ENCODE results near the gene HMCN1.
A peak's percentile ranks its signal among the peaks of the same experiment; 100 is the strongest.

Gene HMCN1

GRCh38 chr1:185808631-185809030, 74.4 kb downstream of the HMCN1 start:
- DNase-seq, result no peak

- no peak for DNase-seq
These were observed 77.0 kb downstream of the HMCN1 start for GRCh38 chr1:185811073-185811709.

- DNase-seq, result no peak
These were observed 78.7 kb downstream of the HMCN1 start for GRCh38 chr1:185812934-185813333.

GRCh38 chr1:185813401-185813979, 79.3 kb downstream of the HMCN1 start:
- peak in 1 of 2 donors; percentile 6 for DNase-seq

GRCh38 chr1:185816460-185816859, 82.3 kb downstream of the HMCN1 start:
- DNase-seq, result no peak

- no peak for DNase-seq
These were observed 85.6 kb downstream of the HMCN1 start for GRCh38 chr1:185819798-185820197.

- no peak for DNase-seq
These were observed 87.6 kb downstream of the HMCN1 start for GRCh38 chr1:185821612-185822385.

GRCh38 chr1:185823467-185823866, 89.3 kb downstream of the HMCN1 start:
- no peak for DNase-seq

- DNase-seq, result no peak
These were observed 89.9 kb downstream of the HMCN1 start for GRCh38 chr1:185824106-185824505.

- DNase-seq, result no peak
These were observed 91.4 kb downstream of the HMCN1 start for GRCh38 chr1:185825556-185825955.

- no peak for DNase-seq
These were observed 100.2 kb downstream of the HMCN1 start for GRCh38 chr1:185834371-185834905.

GRCh38 chr1:185835191-185835590, 101.0 kb downstream of the HMCN1 start:
- no peak for DNase-seq

- DNase-seq, result no peak
These were observed 103.5 kb downstream of the HMCN1 start for GRCh38 chr1:185837711-185838110.

GRCh38 chr1:185838111-185838510, 103.9 kb downstream of the HMCN1 start:
- no peak for DNase-seq

GRCh38 chr1:185840880-185841279, 106.7 kb downstream of the HMCN1 start:
- DNase-seq, result no peak

GRCh38 chr1:185843297-185843869, 109.2 kb downstream of the HMCN1 start:
- no peak for DNase-seq

GRCh38 chr1:185843986-185844385, 109.8 kb downstream of the HMCN1 start:
- DNase-seq, result no peak

GRCh38 chr1:185846672-185847444, 112.7 kb downstream of the HMCN1 start:
- no peak for DNase-seq

- no peak for DNase-seq
These were observed 114.8 kb downstream of the HMCN1 start for GRCh38 chr1:185849014-185849413.

- DNase-seq, result no peak
These were observed 116.2 kb downstream of the HMCN1 start for GRCh38 chr1:185850366-185850765.

- DNase-seq, result no peak
These were observed 119.5 kb downstream of the HMCN1 start for GRCh38 chr1:185853739-185854138.

GRCh38 chr1:185856482-185856881, 122.3 kb downstream of the HMCN1 start:
- DNase-seq, result no peak

- no peak for DNase-seq
These were observed 123.3 kb downstream of the HMCN1 start for GRCh38 chr1:185857442-185857841.
